ENCODE results near the gene AHCYL2.
A peak's percentile ranks its signal among the peaks of the same experiment; 100 is the strongest.
"Not testable (repeated sequence)": the region's sequence is repeated elsewhere in the genome, so short reads cannot be mapped to it uniquely, and the experiment has no call there.

The AHCYL2 gene

DNA sequence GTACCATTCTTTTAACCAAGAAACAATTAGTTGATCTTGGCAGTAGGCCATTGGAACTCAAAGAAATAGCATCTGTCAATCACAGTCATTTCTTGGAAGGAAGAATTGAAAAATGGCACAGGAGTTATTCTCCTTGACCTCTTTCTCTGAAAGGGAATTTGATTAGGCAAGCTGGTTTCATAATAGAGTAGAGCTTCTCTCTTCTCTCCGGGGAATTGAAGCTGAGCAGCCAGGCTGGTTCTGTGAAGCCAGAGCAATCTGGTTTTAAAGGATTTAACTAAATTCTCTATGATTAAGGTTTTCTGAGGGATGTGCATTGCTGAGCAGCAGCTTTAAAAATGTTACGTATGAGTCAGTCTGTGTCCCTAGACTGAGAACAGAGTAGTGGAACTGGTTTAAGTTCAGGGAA, 70.2 kb downstream of the AHCYL2 start:
- DNase-seq = peak; percentile 43

DNA sequence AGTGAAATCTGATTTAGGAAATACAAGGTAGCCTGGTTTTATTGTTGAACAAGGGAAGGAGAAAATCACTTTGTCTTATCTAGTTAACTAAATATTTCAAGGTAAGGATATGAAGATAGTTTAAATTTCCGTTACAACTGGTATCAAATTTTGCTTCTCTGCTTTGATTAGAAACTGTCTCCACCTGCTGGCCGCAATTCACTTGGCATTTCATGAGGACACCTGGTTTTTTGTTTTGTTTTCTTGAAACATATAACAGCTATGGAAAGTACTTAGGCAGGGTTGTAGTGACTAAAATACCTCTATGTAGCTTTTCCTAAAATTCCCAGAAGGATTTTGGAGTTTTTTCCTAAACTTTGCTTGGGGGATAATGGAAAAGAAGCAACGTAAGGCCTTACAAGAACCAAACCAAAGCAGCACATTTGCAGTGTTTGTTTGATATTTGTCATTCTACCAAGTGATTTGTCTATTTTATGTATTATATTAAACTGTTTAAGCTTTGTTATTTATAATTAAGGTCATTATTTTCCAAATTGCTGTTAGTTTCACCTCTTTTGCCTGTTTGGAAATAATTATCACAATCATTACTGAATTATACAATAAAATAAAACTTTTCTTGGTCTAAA, 73.6 kb downstream of the AHCYL2 start:
- DNase-seq = peak; percentile 35

DNA sequence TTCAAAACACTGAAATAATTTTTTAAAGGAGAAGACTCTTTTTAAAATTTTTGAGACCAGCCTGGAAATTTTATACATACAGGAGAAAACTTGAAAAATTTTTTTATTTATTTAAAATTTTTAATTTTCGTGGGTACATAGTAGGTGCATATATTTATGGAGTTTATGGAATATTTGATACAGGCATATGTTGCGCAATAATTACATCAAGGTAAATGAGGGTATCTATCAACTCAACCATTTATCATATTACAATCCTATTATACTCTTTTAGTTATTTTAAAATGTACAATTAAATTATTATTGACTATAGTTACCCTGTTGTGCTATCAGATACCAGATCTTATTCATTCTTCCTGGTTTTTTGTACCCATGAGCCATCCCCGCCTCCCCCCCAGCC, 75.1 kb downstream of the AHCYL2 start:
- DNase-seq = no peak

DNA sequence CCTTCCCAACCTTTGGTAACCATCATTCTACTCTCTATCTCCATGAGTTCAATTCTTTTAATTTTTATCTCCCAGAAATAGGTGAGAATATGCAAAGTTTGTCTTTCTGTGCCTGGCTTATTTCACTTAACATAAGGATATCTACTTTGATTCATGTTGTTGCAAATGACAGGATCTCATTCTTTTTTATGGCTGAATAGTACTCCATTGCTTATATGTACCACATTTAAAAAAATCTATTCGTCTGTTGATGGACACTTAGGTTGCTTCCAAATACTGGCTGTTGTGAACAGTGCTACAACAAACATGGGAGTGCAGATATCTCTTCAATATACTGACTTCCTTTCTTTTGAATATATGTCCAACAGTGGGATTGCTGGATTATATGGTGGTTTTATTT, 75.5 kb downstream of the AHCYL2 start:
- not testable (repeated sequence) for DNase-seq

DNA sequence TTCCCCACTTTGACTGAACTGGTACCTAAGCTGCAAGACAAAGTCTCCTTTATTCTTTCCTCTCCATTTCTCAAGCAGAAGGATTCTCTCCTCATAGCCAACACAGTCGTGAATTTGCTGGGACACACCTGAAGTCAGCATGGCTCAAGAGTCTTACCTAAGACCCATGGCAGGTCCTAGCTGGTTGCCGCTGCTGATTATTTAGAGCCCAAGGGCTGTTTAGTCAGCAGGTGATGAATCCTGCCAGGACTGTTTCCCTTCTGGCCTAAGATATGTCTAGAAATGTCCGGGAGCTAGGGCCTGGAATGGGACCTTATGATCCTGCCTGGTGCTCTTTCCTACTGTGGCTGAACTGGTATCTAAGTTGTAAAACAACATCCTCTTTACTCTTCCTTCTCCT, 82.8 kb downstream of the AHCYL2 start:
- DNase-seq = no peak

DNA sequence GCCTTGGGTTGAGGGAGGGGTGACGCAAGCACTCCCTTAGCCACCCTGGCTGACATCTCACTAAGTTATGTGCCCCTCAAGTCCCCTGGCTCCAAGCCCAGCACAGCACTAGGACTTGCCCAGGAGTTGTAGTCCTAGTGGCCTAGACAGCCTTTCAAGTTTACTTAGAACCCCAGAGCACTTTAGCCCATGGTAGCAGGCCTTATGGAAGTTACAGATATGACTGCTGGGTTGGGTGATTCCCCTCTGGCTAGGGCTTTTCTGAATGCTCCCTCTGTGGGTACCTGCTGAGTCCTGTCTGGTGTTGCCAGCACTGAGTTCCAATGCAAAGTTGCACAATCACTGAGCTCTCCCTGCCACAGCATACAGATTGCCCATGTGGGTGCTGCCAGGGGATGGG, 83.2 kb downstream of the AHCYL2 start:
- DNase-seq = peak; percentile 6

DNA sequence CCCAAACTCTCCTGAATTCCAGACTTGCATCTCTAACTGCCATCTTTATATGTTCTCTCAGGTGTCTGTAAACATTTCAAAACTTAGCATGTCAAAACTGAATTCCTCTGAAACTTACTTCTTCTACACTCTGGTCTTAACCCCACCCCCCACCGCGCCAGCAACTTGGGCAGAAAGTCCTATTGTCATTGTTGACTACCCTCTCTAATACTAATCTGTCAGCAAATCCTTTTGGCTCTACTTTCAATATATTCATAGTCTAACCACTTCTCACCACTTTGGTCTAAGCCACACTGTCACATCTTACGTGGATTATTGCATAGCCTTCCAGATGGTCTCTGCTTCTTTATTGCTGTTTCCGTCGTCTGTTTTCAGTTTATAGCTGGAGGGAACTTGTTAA, 86.6 kb downstream of the AHCYL2 start:
- no peak for DNase-seq

DNA sequence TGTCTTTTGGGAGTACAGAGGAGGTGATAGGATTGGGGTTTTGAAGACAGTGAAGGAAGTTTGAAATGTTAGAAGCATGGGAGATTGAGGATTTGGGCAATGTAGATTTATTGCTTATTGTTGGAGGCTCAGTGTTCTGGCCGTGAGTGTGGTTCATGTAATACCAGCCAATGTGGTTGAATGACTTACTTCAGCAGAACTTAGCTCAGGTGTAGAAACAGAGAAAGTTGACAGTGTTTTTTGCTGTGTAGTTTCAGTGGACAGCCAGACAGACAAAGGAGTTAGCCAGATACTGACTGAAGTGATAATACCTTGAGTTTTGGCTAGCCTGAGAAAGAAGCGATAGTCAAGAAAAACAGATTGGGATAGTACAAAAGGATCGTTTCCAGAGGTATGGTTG, 88.5 kb downstream of the AHCYL2 start:
- no peak for DNase-seq

DNA sequence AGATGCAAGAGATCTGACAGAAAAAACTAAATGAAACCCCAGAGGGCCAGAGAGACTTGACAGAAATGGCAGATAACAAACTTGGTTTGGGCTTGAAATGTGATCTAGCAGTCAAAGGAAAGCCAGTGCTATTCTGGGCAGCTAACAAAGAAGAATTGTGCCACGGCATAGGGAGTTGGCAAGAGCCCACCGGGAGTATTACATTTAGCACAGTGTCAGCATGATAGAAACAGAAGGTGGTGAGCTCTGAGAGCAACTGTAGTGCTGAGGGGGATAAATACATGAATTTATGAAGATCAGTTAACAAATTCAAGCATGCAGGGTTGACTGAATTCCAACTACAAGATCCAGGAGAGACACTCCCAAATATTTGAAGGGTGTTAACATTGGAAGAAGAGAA, 91.1 kb downstream of the AHCYL2 start:
- peak; percentile 84 for DNase-seq

DNA sequence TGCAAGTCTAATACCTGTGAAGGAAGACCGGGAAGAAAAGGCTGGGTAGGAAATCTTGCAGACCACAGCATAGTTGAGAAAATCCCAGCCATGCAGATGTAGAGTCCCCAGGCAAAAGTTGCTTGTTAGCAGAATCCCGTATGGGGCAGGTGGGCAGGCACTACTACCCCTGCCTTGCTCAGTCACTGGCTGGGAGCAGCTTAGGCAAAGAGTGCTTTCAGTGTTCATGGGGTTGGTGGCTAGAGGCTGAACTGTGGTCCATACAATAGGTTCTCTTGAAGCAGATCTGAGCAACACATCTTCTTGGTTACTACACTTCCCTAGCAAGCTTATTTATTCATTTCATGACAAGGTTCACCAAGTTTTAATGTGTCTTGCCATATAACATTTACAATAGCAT, 92.6 kb downstream of the AHCYL2 start:
- DNase-seq = no peak

DNA sequence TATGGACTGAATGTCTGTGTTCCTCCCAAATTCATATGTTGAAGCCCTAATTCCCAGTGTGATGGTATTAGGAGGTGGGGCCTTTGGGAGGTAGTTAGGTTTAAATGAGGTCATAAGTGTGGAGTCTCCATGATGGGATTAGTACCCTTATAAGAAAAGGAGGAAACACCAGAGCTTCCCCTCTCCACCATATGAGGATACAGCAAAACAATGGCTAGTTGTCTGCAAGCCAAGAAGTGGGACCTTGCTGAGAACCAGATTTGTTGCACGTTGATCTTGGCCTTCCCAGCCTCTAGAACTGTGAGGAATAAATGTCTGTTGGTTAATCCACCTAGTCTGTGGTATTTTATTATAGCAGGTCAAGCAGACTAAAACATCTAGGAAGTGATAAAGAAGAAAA, 102.2 kb downstream of the AHCYL2 start:
- DNase-seq = no peak

DNA sequence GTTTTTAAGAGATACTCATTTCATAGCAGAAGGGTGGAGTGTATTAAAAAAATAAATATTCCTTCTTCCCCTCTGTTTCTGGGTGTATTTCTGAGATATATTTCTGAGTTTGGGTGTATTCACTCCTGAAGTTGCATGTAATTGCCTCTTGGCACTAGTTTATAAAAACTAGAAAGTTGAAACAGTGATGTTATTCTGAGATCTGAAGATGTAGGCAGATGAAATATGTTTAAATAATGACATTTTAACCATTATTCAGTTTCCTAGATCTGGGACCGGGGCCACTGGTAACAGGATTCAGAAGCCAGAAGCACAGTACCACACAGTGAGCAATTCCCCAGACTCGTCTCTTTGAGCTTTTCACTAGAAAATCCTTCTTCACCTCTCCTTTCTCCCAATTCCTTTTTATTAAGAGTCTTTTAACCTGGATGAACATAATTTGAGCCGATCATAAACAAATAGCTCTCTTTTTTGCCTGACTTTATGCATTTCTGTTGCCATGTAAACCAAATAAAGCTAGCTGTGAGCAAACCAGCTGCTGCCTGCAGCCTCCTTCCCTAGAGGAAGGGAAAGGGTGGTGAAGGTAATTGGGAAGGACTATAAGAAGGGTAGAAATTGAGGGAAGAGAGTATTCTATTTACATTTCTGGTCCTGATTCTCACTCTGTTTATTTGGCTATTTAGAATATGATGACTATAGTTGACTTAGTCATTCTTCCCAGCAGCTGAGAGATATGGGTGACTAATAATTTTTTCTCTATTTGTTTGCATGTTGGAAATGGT, 107.6 kb downstream of the AHCYL2 start:
- no peak for DNase-seq

DNA sequence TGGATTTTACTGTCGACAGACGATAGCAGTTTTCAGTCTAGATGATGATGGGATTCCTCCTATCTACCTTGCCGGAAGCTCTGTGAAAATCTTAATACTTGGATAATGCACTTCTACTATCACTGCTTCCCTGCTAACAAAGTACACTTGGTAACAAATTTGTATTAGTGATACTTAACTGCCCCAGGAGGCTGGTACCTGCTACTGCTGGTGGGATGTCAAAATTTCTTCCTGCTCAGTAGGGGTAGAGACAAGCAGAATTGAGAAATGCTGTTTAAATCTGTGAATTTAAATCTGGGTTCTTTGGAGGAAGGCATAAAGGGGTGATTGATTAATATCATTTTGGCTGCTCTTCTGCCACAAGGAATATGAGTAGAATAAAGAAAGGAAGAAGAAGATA, 109.6 kb downstream of the AHCYL2 start:
- DNase-seq = no peak

DNA sequence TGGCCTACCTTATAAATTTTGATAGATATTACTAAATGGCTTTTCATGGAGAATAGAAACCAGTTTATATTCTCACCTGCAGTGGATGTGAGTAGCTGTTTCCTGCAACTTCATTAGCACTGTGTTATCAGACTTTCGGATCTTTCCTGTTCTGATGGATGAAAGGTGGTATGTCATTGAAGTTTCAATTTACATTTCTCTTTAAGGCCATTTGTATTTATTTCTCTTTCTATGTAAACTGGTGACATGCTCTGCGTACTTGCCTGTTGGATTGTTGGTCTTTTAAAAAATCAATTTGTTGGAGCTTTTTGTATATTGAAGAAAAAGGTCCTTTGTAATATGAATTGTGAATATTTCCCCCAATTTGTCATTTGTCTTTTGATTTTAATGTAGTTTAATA, 113.6 kb downstream of the AHCYL2 start:
- DNase-seq = no peak

DNA sequence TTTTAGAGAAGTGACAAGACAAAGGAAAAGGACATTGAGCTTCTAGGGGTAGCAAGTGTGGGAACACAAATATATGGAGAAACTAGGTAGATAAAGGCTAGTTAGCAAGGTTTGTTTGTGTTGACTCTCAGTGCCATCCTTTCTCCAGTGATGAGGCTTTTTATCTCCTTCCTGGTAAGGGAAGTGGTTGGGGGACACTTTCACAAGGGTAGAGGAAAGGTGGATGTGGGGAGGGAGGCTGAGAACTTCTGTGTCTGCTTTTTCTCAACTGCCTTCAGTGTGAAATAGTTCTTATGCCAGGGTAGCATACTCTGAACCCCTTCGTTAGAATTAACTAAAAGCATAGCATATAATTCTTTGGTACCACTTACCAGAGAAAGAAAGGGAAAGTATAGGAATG, 116.4 kb downstream of the AHCYL2 start:
- no peak for DNase-seq

DNA sequence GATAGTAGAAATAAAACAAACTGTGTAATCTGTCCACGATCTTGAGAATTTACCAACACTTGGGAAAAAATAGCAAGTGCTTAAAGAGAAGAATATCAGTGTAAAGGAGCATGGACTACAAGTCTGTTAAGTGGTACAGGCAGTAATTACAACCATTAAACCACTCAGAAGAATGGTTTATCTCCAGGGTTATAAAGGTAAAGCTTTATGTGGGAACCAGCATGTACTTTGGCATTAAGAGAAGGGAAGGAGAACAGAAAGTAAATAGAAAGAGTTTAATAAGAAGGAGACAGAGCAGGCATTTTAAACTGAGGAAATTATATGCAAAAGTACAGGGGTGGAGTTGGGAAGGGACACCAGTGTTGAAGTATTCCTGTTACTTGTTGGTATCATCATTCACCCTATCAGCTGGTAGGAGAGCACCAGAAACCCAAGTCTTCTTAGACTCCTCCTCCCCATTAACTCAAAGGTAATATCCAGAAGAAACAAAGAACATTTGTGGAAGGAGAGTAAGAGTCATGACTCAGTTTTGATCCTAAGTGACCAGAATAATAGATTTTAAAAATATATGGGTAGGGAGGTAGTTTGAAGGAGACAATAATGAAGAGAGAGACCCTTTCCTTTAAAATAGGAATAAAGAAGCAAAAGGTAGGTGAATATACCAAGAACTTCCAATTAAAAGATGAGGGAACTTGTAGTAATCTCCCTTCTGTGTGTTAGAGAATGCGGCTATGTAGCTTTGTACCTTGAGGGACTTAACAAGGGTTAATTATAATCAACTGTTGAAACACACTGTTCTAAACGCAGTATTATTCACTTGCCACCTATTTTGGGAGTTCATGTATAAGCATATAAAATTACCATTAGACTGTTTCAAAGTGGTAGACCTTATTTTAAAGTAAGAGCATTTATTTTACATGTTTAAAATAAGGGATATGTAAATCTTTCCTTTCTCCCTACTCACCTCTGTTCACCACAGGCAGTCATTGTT, 117.3 kb downstream of the AHCYL2 start:
- DNase-seq = no peak

DNA sequence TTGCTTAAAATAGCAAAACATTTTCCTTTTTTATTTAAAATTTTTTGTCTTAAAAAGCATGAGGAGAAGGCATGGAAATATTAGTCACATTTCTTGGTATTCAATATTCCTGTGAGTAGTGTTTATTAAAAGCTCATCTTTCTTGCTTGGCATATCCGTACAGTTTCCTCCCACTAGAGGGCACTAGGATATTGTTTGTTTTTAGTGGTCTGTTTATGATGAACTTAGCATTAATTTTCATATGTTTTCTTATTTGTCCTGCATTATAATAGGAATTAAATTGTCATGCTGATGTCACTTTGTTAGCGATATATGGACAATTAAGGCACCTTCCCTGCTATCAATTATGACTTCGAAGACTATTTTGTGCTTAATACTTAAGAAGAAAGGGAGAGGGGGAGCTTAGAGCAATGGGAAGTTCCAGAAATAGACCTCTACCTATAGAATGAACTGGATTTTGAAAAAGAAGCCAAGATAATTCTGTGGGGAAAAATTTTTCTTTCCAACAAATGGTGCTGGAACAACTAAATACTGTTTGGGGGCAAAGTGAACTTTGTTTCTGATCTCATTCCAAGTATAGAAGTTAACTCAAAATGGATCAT, 118.4 kb downstream of the AHCYL2 start:
- DNase-seq = peak; percentile 49

DNA sequence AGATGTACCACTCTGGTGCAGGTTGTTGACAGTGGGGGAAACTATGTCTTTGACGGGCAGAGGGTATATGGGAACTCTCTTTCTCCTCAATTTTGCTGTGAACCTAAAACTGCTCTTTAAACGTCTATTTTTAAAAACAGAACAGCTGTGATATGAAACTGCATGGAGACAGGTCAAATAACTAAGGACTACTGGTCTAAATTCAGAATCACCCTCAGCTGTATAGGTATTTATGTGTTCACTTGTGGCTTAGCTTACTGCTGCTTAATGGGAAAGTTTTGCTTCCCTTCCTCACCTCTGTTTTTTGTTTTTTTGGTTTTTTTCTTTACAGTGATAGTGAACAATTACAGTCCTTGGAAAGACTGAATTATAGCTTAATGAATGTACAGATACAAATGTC, 122.5 kb downstream of the AHCYL2 start:
- DNase-seq = no peak

DNA sequence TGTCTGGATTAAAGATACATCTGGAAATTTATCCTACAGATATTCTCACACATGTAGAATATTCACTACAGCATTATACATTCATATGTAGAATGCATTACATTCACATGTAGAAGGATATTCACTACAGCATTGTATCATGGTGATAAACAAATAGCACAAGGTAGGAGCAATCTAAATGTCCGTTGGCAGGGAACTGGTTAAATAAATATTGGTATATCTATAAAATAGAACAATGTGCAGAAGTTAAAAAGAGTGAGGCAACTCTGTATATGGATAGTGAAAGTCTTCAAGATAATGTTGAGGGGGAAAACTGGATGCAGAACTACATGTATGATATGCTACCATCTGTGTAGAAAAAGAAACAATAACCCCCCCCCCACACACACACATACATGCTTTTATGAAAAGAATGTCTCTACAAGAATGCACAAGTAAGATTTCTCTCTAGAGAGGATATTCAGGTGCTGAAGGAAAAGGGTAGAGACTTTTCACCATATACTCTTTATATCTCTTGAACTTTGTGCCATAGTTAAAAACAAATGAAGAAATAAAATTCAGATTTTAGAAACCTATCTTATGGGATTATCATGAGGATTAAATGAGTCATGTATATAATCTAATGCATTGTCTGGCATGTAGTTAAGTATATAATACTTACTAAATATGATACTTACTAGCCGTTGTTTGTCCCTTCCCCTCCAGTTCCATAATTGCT, 123.4 kb downstream of the AHCYL2 start:
- DNase-seq = no peak

DNA sequence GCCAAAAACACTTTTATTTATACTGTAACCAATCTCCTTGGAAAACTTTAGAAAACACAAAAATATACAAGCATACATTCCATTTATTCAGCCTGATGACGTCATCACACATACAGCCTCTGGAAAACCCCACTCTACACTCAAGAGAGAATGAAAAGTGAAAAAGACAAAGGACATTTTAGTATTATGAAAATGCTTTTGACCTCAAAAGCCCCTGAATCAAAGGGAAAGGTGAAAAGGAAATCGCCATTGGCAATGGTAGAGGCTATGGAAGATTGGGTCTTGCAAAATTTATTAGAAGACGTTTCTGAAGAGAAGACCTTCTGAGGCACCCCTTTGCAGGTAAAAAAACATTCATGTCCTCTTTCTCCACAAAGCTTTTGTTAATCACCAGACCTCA, 126.5 kb downstream of the AHCYL2 start:
- DNase-seq = no peak

DNA sequence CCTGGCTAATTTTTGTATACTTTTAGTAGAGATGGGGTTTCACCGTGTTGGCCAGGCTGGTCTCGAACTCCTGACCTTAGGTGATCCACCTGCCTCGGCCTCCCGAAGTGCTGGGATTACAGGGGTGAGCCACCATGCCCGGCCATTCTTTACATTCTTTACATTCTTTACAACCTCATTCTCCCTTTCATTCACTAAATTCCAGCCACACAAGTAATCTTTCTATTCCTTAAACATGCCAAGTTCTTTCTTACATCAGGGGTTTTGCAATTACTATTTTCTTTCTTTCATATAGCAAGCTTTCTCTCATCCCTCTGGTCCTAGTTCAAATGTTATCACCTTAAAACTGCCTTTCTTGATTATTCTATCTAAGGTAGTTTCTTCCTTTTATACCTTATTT, 128.3 kb downstream of the AHCYL2 start:
- DNase-seq = not testable (repeated sequence)

DNA sequence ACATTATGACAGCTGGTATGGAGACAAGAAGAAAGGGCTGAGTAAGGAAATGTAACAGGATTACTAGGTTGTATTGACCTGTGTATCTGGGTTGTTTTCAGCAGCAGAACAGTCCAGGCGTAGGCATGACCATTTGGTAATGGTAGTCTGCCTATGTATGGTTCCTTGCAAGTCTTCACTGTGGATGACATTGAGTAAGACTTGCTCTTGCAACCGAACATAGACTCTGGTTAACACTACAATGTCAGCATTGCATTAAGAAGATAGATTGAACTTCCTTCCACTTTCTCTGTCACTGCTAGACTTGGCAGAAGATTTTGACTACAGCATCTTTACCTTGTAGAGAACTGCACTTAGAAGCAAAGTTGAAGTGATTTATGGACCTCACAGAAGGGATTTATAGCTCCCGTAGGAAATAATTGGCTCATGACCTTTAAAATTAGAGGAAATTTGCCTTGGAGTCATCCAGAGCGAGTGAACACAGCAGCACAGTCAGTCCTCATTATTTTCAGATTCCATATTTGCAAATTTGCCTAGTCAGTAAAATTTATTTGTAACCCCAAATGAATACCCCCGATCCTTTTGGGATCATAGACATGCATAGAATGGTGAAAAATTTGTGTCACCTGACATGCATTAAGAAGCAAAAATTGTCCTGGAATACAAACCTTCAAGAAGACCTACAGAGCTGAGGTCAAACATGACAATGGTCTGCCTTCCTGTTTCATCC, 129.8 kb downstream of the AHCYL2 start:
- DNase-seq = no peak

All from midbrain (tissue), 1 donor.